Iris pigment epithelial cell (primary cell): ENCODE measurements around the gene CPHXL2.
A peak's percentile ranks its signal among the peaks of the same experiment; 100 is the strongest.

ENCODE experiments used
- DNase-seq: peaks from one replicate; pipeline ENCODE4 v3.0.0-alpha.2; 2011; ENCODE audit warnings: low read depth

The CPHXL2 gene

DNA sequence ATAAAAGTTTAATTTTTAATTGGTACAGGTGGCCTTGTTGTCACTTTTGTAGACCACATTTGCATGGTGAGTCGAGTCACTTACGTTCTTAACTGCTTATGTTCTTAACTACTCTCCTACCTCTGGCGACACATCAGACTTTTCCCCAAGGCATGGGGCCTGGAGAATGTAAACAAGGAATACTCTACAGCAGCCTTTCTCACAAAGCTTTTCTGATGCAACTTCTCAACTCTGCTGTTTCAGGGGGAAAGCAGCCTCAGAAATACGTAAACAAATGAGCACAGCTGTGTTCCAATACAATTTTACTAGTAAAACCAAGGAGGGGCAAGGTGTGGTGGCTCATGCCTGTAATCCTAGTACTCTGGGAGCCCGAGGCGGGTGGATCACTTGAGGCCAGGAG, 36.2 kb downstream of the CPHXL2 start:
- DNase-seq, result no peak

DNA sequence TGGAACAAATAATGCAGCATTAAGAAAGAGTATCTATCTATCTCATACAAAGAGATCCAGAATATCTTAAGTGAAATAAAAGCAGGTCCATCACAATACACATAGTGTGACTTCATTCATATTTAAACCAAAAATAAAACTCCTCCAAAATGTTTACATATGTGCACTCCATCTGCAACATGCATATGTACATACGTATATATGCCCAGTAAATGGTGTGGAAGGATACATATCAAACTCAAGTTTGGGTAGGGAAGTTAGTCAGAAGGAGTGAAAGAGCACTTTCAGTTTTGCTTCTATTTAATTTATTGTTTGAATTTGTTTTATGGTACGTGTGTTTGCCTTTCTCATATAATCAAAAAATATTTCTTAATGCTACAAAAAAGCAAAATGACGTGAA, 41.8 kb downstream of the CPHXL2 start:
- DNase-seq, result no peak

DNA sequence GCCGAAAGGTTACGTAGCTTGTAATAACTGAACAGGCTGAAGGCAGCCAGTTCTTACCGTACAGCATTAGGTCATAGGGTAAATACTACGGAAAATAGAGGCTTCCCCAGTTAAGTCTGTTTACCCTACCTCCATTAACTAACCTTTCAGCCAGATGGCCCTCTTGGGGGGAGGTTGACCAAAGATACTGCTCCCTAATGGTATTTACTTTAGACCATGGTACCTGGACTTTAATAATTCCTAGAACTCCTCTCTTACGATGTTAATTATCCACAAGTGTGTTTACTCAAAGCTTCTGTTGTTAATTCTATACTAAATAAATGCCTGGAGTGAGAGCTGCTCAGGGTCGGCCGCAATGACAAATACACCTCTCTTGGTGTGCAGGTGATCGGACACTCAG, 44.0 kb downstream of the CPHXL2 start:
- DNase-seq, result no peak

DNA sequence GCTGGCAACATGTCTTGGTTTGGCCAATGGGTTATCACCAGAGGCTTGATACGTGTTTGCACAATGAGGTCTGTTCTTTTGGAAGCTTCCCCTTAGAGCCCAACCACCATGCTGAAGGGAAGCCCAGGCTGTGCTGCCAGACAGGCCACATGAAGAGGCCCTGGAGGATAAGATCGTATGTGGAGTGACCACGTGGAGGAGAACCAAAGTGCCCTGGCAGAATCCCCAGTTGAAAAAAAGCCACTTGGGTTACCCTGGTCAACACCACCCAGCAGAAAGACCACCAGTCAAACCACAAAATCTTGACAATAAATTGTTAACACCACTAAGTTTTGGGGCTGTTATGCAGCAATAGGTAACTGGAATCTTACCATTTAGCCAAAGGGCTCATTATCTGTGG, 46.8 kb downstream of the CPHXL2 start:
- DNase-seq, result no peak

DNA sequence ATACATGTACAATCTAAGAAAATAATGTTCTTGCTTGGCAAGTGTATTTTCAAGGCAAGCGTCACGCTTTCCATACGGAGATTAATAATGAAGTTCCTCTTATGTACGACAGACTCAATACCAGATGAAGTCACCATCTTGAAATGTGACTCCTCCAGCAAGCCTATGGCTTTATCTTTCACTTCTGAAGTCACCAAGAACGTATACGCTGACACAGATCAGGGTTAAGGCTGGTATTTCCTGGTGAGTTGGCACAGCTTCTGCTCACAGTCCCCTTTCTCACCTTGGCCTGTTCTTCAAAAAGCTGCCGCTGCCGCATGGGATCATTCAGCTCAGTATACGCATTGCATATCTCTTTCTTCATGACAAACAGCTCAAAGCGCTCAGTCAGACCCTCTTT, 47.7 kb downstream of the CPHXL2 start:
- DNase-seq, result no peak

DNA sequence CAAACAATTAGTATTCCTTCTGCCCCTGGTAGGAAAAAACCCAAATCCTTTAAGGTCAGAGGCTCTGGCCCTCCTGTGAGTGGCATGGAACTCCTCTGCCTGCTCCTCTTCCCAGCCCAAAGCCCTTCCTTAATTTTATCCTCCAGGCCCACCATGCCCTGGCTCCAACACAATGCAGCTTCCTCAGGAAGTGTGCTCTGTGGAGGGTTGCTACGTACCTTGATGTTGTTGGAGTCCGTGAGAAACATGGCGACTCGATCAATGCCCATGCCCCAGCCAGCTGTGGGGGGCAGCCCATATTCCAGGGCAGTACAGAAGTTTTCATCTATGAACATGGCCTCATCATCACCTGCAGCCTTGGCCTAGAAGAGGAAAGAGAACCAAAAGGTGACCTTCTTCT, 48.5 kb downstream of the CPHXL2 start:
- DNase-seq, result no peak

- peak; percentile 94 for DNase-seq
Measured at GRCh38 chr16:75627851-75628250, 49.0 kb downstream of the CPHXL2 start.

DNA sequence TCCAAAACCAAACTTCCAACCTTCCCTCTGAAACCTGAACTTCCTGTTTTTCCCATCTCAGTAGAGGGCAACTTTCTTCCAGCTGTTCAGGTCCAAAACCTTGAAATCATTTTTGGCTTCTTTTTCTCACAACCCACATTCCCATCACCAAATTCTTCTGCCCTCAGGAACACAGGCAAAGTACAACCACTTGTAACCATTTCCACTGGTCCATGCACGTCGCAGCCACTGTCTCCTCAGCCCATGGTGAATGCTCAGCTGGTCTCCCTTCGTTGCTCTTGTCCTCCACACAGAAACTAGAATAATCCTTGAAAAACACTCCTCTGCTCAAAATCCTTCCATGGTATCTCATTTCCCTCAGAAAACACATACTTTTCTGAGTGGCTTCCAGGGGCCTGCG, 50.0 kb downstream of the CPHXL2 start:
- no peak for DNase-seq

DNA sequence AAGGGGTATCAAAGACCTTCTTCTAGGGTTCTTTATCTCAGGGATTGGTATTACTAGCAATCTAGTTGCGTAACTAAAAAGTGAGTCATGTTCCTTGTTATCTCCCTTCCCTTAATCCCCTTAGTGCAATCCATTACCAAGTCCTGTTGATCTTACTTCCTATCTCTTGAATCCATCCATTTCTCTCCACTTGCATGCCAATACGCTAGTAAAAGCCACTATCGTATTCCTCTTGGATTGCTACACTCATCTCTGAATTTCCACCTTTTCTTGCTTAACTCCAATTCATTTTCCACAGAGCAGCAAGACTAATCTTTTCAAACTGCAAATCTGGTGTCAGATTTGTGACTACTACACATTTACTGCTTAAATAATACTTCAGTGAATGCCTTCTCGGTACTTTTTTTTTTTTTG, 51.9 kb downstream of the CPHXL2 start:
- peak; percentile 87 for DNase-seq

- DNase-seq, result peak; percentile 99
Measured at GRCh38 chr16:75622761-75623605, 53.8 kb downstream of the CPHXL2 start, which contains the start of gene ADAT1. Gene ADAT1 (minus strand): TSS chr16:75623281. CDS start chr16:75620799, 2,482 bp downstream.

DNA sequence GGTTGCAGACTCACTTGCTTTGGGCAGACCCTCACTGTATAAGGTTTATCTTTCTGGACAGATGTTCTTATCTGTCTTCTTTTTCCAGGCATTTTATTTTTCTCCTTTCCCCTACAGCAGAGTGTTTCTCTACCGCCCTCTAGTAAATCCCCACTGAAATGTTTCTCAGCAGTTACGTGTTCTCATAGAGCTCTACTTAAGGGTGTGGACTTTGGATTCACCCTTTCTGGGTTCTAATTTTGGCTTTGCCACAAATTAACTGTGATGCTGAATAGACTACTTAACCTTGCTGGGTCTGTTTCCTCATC, 55.7 kb downstream of the CPHXL2 start:
- DNase-seq, result peak; percentile 57

DNA sequence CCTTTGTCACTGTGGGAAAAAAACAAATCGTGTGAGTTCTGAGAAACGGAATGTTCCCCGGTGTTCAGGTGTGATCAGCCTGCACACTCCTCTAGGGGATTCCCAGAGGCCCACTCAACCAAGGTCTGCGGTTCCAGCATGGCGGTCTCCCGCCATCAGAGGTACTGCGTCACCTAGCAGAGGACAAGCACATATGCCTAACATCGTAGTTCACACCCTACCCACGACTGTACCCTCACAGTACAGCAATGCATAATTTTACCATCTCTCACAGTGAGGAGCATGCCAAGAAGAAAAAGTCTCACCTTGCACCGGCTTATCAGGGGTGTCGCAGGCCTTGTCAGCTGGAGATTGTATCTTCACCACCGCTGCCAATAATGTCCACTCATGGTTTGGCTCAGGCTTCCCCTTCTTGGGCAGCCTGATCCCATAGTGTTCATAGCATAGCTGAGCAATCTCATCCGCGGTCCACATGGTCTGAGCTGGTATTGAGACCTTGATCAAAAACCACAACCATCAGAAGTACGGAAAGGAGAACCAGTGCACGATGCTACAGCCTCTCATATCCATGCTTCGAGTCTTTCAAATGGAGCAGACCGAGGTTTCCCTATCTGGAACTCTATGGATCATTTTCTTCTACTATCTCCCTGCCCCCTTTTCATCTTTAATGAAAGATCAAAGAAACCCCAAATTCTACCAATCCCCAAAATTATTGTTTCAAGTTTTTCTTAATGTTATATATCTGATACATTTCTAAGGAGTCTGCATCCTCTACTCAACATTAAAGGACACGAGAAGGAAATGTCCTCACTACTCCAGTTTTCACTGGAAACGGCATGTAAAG, 56.3 kb downstream of the CPHXL2 start:
- DNase-seq, result no peak

- DNase-seq, result no peak
Measured at GRCh38 chr16:75618780-75619179, 58.0 kb downstream of the CPHXL2 start.

DNA sequence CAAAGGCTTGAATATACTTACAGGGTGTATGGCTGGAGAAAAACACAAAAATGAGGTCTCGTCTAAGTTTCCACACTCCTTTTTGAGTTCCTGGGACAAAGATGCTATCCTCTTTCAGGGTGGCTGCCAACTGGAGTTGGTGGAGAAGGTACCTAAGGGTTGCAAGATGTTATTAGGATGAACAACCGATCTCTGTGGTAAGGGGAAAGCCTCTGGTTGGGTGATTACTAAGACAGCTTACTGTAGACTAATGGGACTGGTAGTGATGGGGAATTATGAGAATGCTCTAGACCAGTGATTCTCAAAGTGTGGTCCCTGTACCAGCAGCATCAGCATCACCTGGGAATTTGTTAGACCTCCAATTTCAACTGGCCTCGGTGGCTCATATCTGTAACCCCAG, 59.7 kb downstream of the CPHXL2 start:
- no peak for DNase-seq

DNA sequence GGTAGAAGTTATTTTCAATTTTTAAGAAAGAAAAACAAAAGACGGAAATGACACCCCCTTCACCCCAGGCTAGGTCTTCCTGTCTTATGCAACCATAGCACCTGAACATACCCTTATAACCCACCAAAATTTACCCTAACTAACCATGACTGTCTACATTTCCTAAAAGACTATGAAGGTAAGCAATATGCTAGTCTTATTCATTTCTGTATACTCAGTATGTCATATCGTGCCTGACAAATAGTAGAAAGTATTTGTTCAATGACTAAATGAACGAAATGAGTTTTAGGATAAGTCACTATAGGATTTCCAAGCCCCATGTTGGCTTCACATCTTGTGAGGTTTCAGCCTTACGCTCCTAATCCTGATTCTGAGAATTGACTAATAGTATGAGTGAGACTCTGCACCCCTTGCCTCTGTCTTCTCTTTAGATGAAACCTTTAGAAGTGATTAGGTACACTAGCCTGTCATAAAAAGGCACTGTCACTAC, 60.2 kb downstream of the CPHXL2 start:
- DNase-seq, result no peak

GRCh38 chr16:75615619-75616018, 61.2 kb downstream of the CPHXL2 start:
- DNase-seq, result no peak

DNA sequence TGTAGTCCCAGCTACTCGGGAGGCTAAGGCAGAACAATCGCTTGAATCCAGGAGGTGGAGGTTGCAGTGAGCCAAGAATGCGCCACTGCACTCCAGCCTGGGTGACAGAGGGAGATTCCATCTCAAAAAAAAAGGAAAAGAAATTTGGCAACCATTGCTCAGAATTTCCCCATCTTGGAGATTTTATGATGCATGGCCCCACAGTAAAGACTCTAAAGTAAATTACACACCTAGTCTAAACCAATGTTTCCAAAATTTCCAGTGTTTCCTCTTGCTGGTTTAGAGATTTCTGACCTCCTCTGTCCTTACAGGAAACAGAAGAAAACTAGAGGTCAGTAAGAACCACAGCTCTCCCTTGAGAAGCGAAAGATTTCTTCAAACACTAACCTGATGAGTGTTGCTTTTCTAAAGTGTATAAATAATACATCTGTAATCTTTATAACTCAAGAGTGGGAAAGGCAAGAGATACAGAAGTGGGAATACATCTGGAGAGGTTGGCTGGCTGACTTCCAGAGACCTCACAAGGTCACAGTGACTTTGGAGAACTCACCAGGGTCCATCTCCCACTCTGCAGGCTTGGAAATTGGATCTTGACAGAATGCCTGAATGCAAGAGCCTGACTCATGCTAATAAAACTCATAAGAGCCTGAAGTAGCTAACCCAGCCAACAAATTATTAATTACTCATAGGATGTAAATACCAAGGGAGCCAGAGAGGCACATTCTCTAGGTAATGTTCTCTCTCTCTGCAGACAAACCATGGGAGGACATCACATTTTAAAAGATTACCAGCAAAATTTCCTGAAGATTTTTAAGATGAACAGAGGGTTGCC, 62.5 kb downstream of the CPHXL2 start:
- peak; percentile 84 for DNase-seq
